Endothelial cell of umbilical vein (primary cell): ENCODE measurements around the gene NRAS. TPM values are rescaled to one million over a fixed set of nuclear protein-coding genes. Genes with fewer than 3 reads are reported as not detected.

ENCODE experiments used
- BruUV-seq: library from RNA; stranded (reverse); fragments of 400-500 nt; replicated peaks from 2 replicates; lab custom pipeline; 2021; lab: Mats Ljungman, UMichigan
- CTCF ChIA-PET: fragments of 300-600, 350-600 bp; sonication (Branson Sonifier 250); formaldehyde crosslinking; loops from one replicate; lab custom pipeline; 2021; ENCODE audit warnings: antibody characterized with exemption, inconsistent platforms; lab: Charles Lee
- POLR2A ChIA-PET: fragments of 300-600, 350-600 bp; sonication (Branson Sonifier 250); formaldehyde crosslinking; loops from one replicate; lab custom pipeline; 2021; ENCODE audit warnings: antibody characterized with exemption, inconsistent platforms; lab: Charles Lee
- DNase-seq: peaks from one replicate; pipeline ENCODE4 v3.0.0-alpha.2; 2011; ENCODE audit warnings: low read depth, low spot score
- FAIRE-seq: peaks from 2 replicates; lab custom pipeline; 2011; peaks lifted over from hg19 to GRCh38; lab: Jason Lieb, UNC
- H2AFZ ChIP-seq: 2 replicates; pipeline ENCODE4 v1.6.0; 2012; ENCODE audit warnings: low read depth, low read length, control low read depth, inconsistent platforms
- H3K27ac ChIP-seq: 2 replicates; pipeline ENCODE4 v1.5.1; 2011; ENCODE audit warnings: low read depth, mild to moderate bottlenecking, control low read depth, low read length, moderate library complexity; ENCODE audit not compliant: insufficient read depth
- H3K27me3 ChIP-seq, 2 experiments: 2 replicates each; pipeline versions ENCODE4 v1.6.0 to v1.6.1; 2011; ENCODE audit warnings: low read length in 2 of 2, mixed read lengths in 1 of 2; ENCODE audit not compliant: control insufficient read depth in 2 of 2, insufficient read depth in 2 of 2
- H3K36me3 ChIP-seq, 2 experiments: 2 replicates in 1 of 2; 3 replicates in 1 of 2; pipeline ENCODE4 v1.5.1; 2011; ENCODE audit warnings: low read length in 2 of 2, mild to moderate bottlenecking in 1 of 2, moderate library complexity in 1 of 2; ENCODE audit not compliant: control insufficient read depth in 2 of 2, insufficient read depth in 2 of 2; ENCODE audit errors: extremely low read depth in 1 of 2
- H3K4me1 ChIP-seq: 3 replicates; pipeline ENCODE4 v1.5.1; 2011; ENCODE audit warnings: mild to moderate bottlenecking, low read length; ENCODE audit not compliant: control insufficient read depth, insufficient read depth; ENCODE audit errors: extremely low read depth
- H3K4me2 ChIP-seq: 2 replicates; pipeline ENCODE4 v1.6.1; 2011; ENCODE audit warnings: low read length, control low read depth, mixed read lengths; ENCODE audit not compliant: insufficient read depth
- H3K4me3 ChIP-seq, 3 experiments: fragments of 200-600 bp in 1 of 3; sonication (generic), shearing (Covaris generic) in 1 of 3; replicated peaks in 1 of 3; 2 replicates each; pipeline ENCODE4 v1.5.1; 2011 to 2016; ENCODE audit warnings: control low read depth in 3 of 3, low read length in 3 of 3, mild to moderate bottlenecking in 2 of 3, inconsistent platforms in 1 of 3, low read depth in 1 of 3, moderate library complexity in 1 of 3; ENCODE audit not compliant: insufficient read depth in 1 of 3
- H3K79me2 ChIP-seq: 2 replicates; pipeline ENCODE4 v1.6.0; 2012; ENCODE audit warnings: low read length, inconsistent platforms; ENCODE audit not compliant: control insufficient read depth, insufficient read depth
- H3K9ac ChIP-seq: replicated peaks from 2 replicates; pipeline ENCODE3; 2011; ENCODE audit warnings: low read length, control low read depth; ENCODE audit not compliant: insufficient read depth; ENCODE audit errors: extremely low read depth
- H3K9me1 ChIP-seq: replicated peaks from 3 replicates; pipeline ENCODE4 v1.6.0; 2011; ENCODE audit warnings: mild to moderate bottlenecking, low read length; ENCODE audit not compliant: control insufficient read depth, insufficient read depth; ENCODE audit errors: extremely low read depth
- H3K9me3 ChIP-seq: replicated peaks from 2 replicates; pipeline ENCODE4 v1.5.1; 2012; ENCODE audit warnings: low read length, inconsistent platforms; ENCODE audit not compliant: control insufficient read depth, insufficient read depth
- H4K20me1 ChIP-seq: replicated peaks from 2 replicates; pipeline ENCODE3; 2011; ENCODE audit warnings: mild to moderate bottlenecking, low read length; ENCODE audit not compliant: control insufficient read depth, insufficient read depth; ENCODE audit errors: extremely low read depth
- CTCF ChIP-seq, 2 donors: IDR thresholded peaks; 1 replicate in 1 of 2; 2 replicates in 1 of 2; pipeline ENCODE4 v1.5.1; 2011; ENCODE audit warnings: low read length in 2 of 2, mild to moderate bottlenecking in 2 of 2, moderate library complexity in 2 of 2, control low read depth in 1 of 2, inconsistent platforms in 1 of 2, low read depth in 1 of 2; ENCODE audit not compliant: insufficient read depth in 1 of 2; ENCODE audit errors: extremely low read depth in 1 of 2
- EZH2 ChIP-seq: IDR thresholded peaks from 2 replicates; pipeline ENCODE4 v1.6.1; 2012; ENCODE audit warnings: borderline replicate concordance, low read depth, mild to moderate bottlenecking, moderate library complexity, low read length, inconsistent platforms; ENCODE audit not compliant: severe bottlenecking
- FOS ChIP-seq: IDR thresholded peaks from 2 replicates; pipeline ENCODE4 v1.6.1; 2011; ENCODE audit warnings: mild to moderate bottlenecking, low read length, moderate library complexity, borderline replicate concordance; ENCODE audit not compliant: insufficient read depth
- GATA2 ChIP-seq: IDR thresholded peaks from 2 replicates; pipeline ENCODE4 v1.7.0; 2011; ENCODE audit warnings: low read depth, mild to moderate bottlenecking, moderate library complexity, mixed read lengths, low read length; ENCODE audit not compliant: insufficient read length, insufficient read depth
- JUN ChIP-seq: IDR thresholded peaks from 2 replicates; pipeline ENCODE4 v1.6.1; 2011; ENCODE audit warnings: borderline replicate concordance, low read depth; ENCODE audit not compliant: insufficient read length, insufficient read depth
- MAX ChIP-seq: IDR thresholded peaks from 2 replicates; pipeline ENCODE4 v1.6.1; 2011; ENCODE audit not compliant: insufficient read depth, insufficient read length
- MYC ChIP-seq: IDR thresholded peaks from one replicate; pipeline ENCODE4 v1.6.1; 2011; ENCODE audit warnings: mild to moderate bottlenecking, low read depth, low read length
- POLR2A ChIP-seq: IDR thresholded peaks from 2 replicates; pipeline ENCODE4 v1.6.1; 2012; ENCODE audit warnings: low read depth, mild to moderate bottlenecking, control low read depth, low read length
- dilution Hi-C: fragments of 300-500 bp; cut with MboI; formaldehyde crosslinking; loops from one replicate; pipeline ENCODE4 v1.15.0; 2019; ENCODE audit warnings: low sequenced_read_pairs; ENCODE audit not compliant: extremely low pct_ligation_motif_present
- intact Hi-C: fragments of 100-400 bp; cut with micrococcal nuclease; formaldehyde crosslinking; loops from one replicate; pipeline ENCODE4 v1.10.0; 2022
- polyA plus RNA-seq, 4 experiments: library from polyadenylated mRNA; depleted of rRNA in 3 of 4; stranded (reverse) in 3 of 4; unstranded in 1 of 4; fragments of >200 nt; gene quantifications; 2 replicates each; pipeline versions ENCODE4 v1.2.1 to v1.2.3, GENCODE V29; 2011 to 2012; ENCODE audit warnings: missing spikeins in 1 of 4
- total RNA-seq: library from RNA; stranded (reverse); gene quantifications from 2 replicates; pipeline ENCODE4 v1.2.3, GENCODE V29; 2021

The NRAS gene
- total and polyA plus RNA-seq, 2 donors (not counting 3 experiments of a cell fraction or from before 2014, with no cell fraction given), result 29.4 to 76.5 TPM

DNA sequence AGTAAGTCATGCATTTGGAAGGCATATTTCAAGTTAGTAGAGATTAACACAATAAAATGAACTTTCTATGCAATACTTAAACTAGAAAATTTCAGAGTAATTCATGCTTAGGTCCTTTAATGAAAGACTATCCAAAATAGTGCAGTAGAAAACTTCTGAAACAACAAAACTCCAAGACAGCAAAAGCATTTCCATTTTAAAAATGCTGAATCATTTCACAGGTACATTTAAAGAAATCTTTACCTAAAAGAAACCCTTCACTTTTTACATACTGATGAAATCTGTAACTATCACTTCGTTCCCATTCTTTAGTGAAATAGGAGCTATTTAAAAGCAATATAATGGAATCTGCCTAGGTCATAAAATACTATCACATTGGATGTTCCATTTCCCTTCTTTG is 23.8 kb upstream of the NRAS start:
- TF ChIP-seq JUN (no peak), FOS (no peak), MYC (no peak), EZH2 (no peak), POLR2A (no peak), CTCF (IDR thresholded peaks at IDR 0.05; ENCODE audit: extremely low read depth in 1 of 2, insufficient read depth in 1 of 2, low read depth in 1 of 2, low read length in 2 of 2) (no peak), GATA2 (no peak), MAX (no peak)
- Histone ChIP-seq H3K4me3 (no peak overlapping the region), H3K4me2 (no peak overlapping the region), H3K36me3 (peaks cover 13 to 33% of the 10 kb centered on the region in 2 experiments), H3K4me1 (no peaks in the 10 kb centered on the region), H2AFZ (no peak overlapping the region), H3K27ac (no peak overlapping the region), H4K20me1 (peaks cover 26% of the 10 kb centered on the region), H3K9me1 (no peaks in the 10 kb centered on the region), H3K27me3 (no peaks in the 10 kb centered on the region), H3K9me3 (no peaks in the 10 kb centered on the region), H3K79me2 (peaks cover 82% of the 10 kb centered on the region), H3K9ac (no peak overlapping the region)
- ChIA-PET CTCF (no interaction called here), POLR2A (no interaction called here)
- FAIRE-seq, result no peak
- DNase-seq, result no peak
- no TSS peak for BruUV-seq
- intact Hi-C loops (no loop called here), dilution Hi-C loops (no loop called here)
